ENCODE results near the gene SSTR3.

The SSTR3 gene

DNA sequence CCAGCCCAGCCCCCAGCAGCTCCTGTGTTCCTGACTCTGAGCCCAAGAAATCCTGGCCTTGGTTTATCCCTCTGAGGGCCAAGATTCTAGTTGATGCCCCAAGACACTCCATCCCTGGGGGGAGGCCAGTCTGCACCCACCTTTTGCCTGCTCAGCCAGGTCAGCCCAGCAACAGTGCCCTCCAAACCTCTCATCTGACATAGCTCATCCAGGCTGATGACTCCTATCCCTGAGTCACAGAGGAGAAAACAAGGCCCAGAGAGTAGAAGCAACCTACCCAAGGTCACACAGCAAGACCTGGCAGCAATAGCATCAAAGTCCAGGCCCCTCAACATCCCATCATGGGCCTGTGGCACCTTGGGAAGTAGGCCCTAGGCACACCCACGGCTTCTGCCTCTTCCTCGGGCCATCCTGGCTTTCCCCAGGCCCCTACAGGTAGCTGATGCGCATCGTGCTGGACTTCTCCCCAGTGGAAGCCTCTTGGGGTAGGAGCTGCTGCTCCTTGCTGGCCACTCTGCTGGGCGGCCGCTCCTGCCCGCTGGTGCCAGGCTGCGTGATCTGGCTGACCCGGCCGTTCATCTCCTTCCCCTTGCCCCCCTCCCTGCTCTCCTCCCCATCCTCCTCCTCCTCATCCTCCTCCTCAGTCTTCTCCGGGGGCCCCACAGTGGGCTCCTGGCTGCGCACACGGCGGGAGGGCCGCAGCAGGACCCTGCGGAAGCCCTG, 6.0 kb downstream of the SSTR3 start:
- Histone ChIP-seq H3K79me1 (ENCODE audit: low read length) (no peaks in the 10 kb centered on the region), H3K79me2 (ENCODE audit: control insufficient read depth, insufficient read depth, low read length, poor library complexity) (no peaks in the 10 kb centered on the region), H3K14ac (ENCODE audit: low read length) (no peak overlapping the region), H2BK5ac (ENCODE audit: low read depth, low read length, poor library complexity) (no peak overlapping the region), H3K4me3 (ENCODE audit: low read depth, low read length) (no peak overlapping the region), H3K36me3 (ENCODE audit: control insufficient read depth in 1 of 2, insufficient read depth in 2 of 2, low read length in 2 of 2) (no peaks in the 10 kb centered on the region), H2AK5ac (ENCODE audit: low read length) (no peak overlapping the region), H3K4me2 (ENCODE audit: low read length) (no peak overlapping the region), H2BK120ac (ENCODE audit: insufficient read depth, low read length, poor library complexity) (no peak overlapping the region), H4K91ac (ENCODE audit: low read depth, low read length) (no peak overlapping the region), H3K9ac (ENCODE audit: low read length) (no peak overlapping the region), H3K23ac (ENCODE audit: low read length) (no peak overlapping the region), H4K8ac (ENCODE audit: low read depth, low read length) (no peak overlapping the region), H2AFZ (ENCODE audit: insufficient read depth, low read length, poor library complexity) (no peak overlapping the region), H3K4ac (ENCODE audit: low read depth, low read length) (no peak overlapping the region), H3K27me3 (ENCODE audit: insufficient read depth, low read length) (no peaks in the 10 kb centered on the region), H2BK12ac (ENCODE audit: low read length) (no peak overlapping the region), H3K4me1 (ENCODE audit: control insufficient read depth in 1 of 2, insufficient read depth in 2 of 2, low read length in 2 of 2) (no peaks in the 10 kb centered on the region), H3K9me3 (ENCODE audit: insufficient read depth, low read depth, low read length) (no peaks in the 10 kb centered on the region), H3K27ac (ENCODE audit: low read depth, low read length) (no peak overlapping the region), H4K12ac (ENCODE audit: low read depth, low read length) (no peak overlapping the region), H3K18ac (ENCODE audit: low read length) (no peak overlapping the region)
- no CpG with 5 or more reads among the region's 16 CpGs for WGBS (ENCODE audit: extremely low coverage, insufficient coverage, insufficient read length)
- no peak for DNase-seq

DNA sequence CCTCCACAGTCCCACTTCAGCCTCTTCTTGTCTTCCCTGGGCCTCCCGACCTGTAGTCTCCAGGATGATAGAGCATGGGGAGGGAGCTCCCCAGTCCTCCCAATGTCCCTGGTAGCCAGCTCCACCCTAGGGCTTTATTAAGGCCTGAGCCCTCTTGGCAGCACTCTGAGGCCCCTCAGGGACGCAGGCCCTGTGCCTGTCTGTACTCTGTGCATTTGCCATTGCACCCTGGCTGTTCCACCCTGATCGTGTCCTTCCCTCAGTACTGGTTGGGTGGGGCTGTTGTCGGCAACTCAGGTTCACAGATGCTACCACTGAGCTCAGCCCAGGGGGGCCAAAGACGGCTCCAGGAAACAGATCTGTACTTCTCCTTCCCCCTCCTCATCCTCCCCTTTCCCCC, 7.2 kb downstream of the SSTR3 start:
- H3K4ac ChIP-seq (ENCODE audit: low read depth, low read length), result no peak overlapping the region
- no peak overlapping the region for H3K23ac ChIP-seq (ENCODE audit: low read length)
- no peak overlapping the region for H3K27ac ChIP-seq (ENCODE audit: low read depth, low read length)
- H3K9me3 ChIP-seq (ENCODE audit: insufficient read depth, low read depth, low read length), result no peaks in the 10 kb centered on the region
- DNase-seq, result no peak
- no peak overlapping the region for H3K4me3 ChIP-seq (ENCODE audit: low read depth, low read length)
- H2AFZ ChIP-seq (ENCODE audit: insufficient read depth, low read length, poor library complexity), result no peak overlapping the region
- H4K12ac ChIP-seq (ENCODE audit: low read depth, low read length), result no peak overlapping the region
- H3K9ac ChIP-seq (ENCODE audit: low read length), result no peak overlapping the region
- no peak overlapping the region for H3K14ac ChIP-seq (ENCODE audit: low read length)
- no peak overlapping the region for H3K4me2 ChIP-seq (ENCODE audit: low read length)
- H3K79me2 ChIP-seq (ENCODE audit: control insufficient read depth, insufficient read depth, low read length, poor library complexity), result no peaks in the 10 kb centered on the region
- H3K27me3 ChIP-seq (ENCODE audit: insufficient read depth, low read length), result no peaks in the 10 kb centered on the region
- no peak overlapping the region for H2BK5ac ChIP-seq (ENCODE audit: low read depth, low read length, poor library complexity)
- H2BK120ac ChIP-seq (ENCODE audit: insufficient read depth, low read length, poor library complexity), result no peak overlapping the region
- no peaks in the 10 kb centered on the region for H3K79me1 ChIP-seq (ENCODE audit: low read length)
- WGBS (ENCODE audit: extremely low coverage, insufficient coverage, insufficient read length), result no CpG with 5 or more reads among the region's 5 CpGs
- H4K91ac ChIP-seq (ENCODE audit: low read depth, low read length), result no peak overlapping the region
- no peak overlapping the region for H4K8ac ChIP-seq (ENCODE audit: low read depth, low read length)
- H3K18ac ChIP-seq (ENCODE audit: low read length), result no peak overlapping the region
- H2BK12ac ChIP-seq (ENCODE audit: low read length), result no peak overlapping the region
- no peaks in the 10 kb centered on the region for H3K36me3 ChIP-seq (ENCODE audit: control insufficient read depth in 1 of 2, insufficient read depth in 2 of 2, low read length in 2 of 2)
- no peak overlapping the region for H2AK5ac ChIP-seq (ENCODE audit: low read length)
- no peaks in the 10 kb centered on the region for H3K4me1 ChIP-seq (ENCODE audit: control insufficient read depth in 1 of 2, insufficient read depth in 2 of 2, low read length in 2 of 2)

DNA sequence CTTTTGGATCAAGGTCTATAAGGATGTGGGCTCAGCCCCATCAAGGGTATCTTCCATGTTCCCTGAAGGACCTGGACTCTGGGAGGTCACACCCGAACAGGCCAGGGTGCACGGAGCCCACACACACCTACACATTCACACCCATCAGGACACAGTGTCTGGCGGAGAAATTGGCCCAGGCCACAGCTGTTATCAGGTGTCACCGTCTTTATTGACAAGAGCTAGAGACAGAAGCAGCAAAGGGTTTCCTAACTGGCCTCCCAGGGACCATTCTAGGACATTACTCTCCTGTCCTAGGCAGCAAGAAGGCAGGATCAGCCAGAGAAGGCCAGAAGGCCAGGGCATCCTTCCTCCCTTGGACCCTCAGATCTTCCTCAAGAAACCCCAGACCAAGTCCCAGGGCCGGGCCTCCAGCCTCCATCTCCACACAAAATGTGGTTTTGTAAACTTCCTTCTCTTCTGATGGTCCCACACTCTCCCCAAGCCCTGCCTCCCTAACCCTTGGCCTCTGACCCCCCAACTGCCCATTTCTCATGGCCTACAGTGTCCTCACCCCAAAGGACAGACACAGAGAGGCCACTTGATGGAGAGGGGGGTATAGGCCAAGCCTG, 8.1 kb downstream of the SSTR3 start:
- Histone ChIP-seq H3K79me2 (ENCODE audit: control insufficient read depth, insufficient read depth, low read length, poor library complexity) (no peaks in the 10 kb centered on the region), H2BK12ac (ENCODE audit: low read length) (no peak overlapping the region), H3K27ac (ENCODE audit: low read depth, low read length) (no peak overlapping the region), H3K9ac (ENCODE audit: low read length) (no peak overlapping the region), H3K4me3 (ENCODE audit: low read depth, low read length) (no peak overlapping the region), H3K79me1 (ENCODE audit: low read length) (peaks cover under 1% of the 10 kb centered on the region), H4K8ac (ENCODE audit: low read depth, low read length) (no peak overlapping the region), H3K18ac (ENCODE audit: low read length) (no peak overlapping the region), H2AFZ (ENCODE audit: insufficient read depth, low read length, poor library complexity) (no peak overlapping the region), H3K36me3 (ENCODE audit: control insufficient read depth in 1 of 2, insufficient read depth in 2 of 2, low read length in 2 of 2) (no peaks in the 10 kb centered on the region), H3K27me3 (ENCODE audit: insufficient read depth, low read length) (no peaks in the 10 kb centered on the region), H3K23ac (ENCODE audit: low read length) (no peak overlapping the region), H3K4me2 (ENCODE audit: low read length) (no peak overlapping the region), H3K9me3 (ENCODE audit: insufficient read depth, low read depth, low read length) (no peaks in the 10 kb centered on the region), H4K12ac (ENCODE audit: low read depth, low read length) (no peak overlapping the region), H3K4ac (ENCODE audit: low read depth, low read length) (no peak overlapping the region), H2BK120ac (ENCODE audit: insufficient read depth, low read length, poor library complexity) (no peak overlapping the region), H3K14ac (ENCODE audit: low read length) (no peak overlapping the region), H3K4me1 (ENCODE audit: control insufficient read depth in 1 of 2, insufficient read depth in 2 of 2, low read length in 2 of 2) (peaks cover 3 to 4% of the 10 kb centered on the region in 2 experiments), H2BK5ac (ENCODE audit: low read depth, low read length, poor library complexity) (no peak overlapping the region), H4K91ac (ENCODE audit: low read depth, low read length) (no peak overlapping the region), H2AK5ac (ENCODE audit: low read length) (no peak overlapping the region)
- no peak for DNase-seq
- no CpG with 5 or more reads among the region's 5 CpGs for WGBS (ENCODE audit: extremely low coverage, insufficient coverage, insufficient read length)

GRCh38 chr22:37203354-37204044, 8.8 kb downstream of the SSTR3 start:
- Histone ChIP-seq H3K23ac (ENCODE audit: low read length) (no peak overlapping the region), H4K8ac (ENCODE audit: low read depth, low read length) (no peak overlapping the region), H2BK120ac (ENCODE audit: insufficient read depth, low read length, poor library complexity) (no peak overlapping the region), H3K4me3 (ENCODE audit: low read depth, low read length) (no peak overlapping the region), H4K12ac (ENCODE audit: low read depth, low read length) (no peak overlapping the region), H3K4me2 (ENCODE audit: low read length) (no peak overlapping the region), H3K9ac (ENCODE audit: low read length) (no peak overlapping the region), H3K79me1 (ENCODE audit: low read length) (peaks cover 6% of the 10 kb centered on the region), H3K9me3 (ENCODE audit: insufficient read depth, low read depth, low read length) (no peaks in the 10 kb centered on the region), H2BK12ac (ENCODE audit: low read length) (no peak overlapping the region), H3K18ac (ENCODE audit: low read length) (no peak overlapping the region), H3K14ac (ENCODE audit: low read length) (no peak overlapping the region), H3K27ac (ENCODE audit: low read depth, low read length) (no peak overlapping the region), H2AFZ (ENCODE audit: insufficient read depth, low read length, poor library complexity) (no peak overlapping the region), H3K4me1 (ENCODE audit: control insufficient read depth in 1 of 2, insufficient read depth in 2 of 2, low read length in 2 of 2) (peaks cover 4 to 5% of the 10 kb centered on the region in 2 experiments), H3K79me2 (ENCODE audit: control insufficient read depth, insufficient read depth, low read length, poor library complexity) (peaks cover 4% of the 10 kb centered on the region), H2BK5ac (ENCODE audit: low read depth, low read length, poor library complexity) (no peak overlapping the region), H3K4ac (ENCODE audit: low read depth, low read length) (no peak overlapping the region), H3K27me3 (ENCODE audit: insufficient read depth, low read length) (no peaks in the 10 kb centered on the region), H2AK5ac (ENCODE audit: low read length) (no peak overlapping the region), H3K36me3 (ENCODE audit: control insufficient read depth in 1 of 2, insufficient read depth in 2 of 2, low read length in 2 of 2) (no peaks in the 10 kb centered on the region), H4K91ac (ENCODE audit: low read depth, low read length) (no peak overlapping the region)
- WGBS (ENCODE audit: extremely low coverage, insufficient coverage, insufficient read length), result no CpG with 5 or more reads among the region's 16 CpGs
- no peak for DNase-seq
